HG03097 (cell line): ENCODE measurements around the gene ELL.

Source experiments
- ATAC-seq: cut with Tn5 transposase; IDR thresholded peaks from one replicate; pipeline ENCODE4 v1.9.1; 2021; ENCODE audit not compliant: unreplicated experiment, low FRiP score

Gene ELL

DNA sequence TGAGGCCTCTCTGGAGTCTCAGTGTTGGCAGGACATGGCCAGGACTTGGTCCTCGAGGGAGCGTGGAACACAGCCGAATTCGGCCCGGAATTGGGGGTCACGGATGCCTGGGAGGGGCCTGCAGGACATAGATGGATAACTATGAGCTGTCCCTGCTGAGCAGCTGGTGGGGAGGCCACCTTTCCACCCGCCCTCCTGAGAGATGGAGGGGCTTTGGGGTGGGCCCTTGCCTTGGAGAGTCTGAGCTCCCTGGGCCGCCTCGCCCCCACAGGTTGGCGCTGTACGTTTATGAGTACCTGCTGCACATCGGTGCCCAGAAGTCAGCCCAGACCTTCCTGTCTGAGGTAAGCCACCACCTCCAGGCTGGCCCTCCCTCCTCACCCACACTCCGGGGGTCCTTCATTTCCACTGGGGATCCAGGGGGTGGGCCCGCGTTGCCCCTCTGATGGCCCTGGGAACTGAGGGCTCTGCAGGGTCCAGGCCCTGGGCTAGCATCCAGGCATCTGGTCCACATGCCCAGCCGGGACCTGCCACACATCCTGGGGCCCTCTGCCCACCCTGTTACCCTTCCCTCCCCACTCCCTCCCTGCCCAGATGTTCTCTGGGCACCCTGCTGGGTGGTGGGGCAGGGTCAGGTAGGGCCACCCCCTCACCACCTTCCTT is 94.7 kb downstream of the ELL start:
- ATAC-seq, result no peak

DNA sequence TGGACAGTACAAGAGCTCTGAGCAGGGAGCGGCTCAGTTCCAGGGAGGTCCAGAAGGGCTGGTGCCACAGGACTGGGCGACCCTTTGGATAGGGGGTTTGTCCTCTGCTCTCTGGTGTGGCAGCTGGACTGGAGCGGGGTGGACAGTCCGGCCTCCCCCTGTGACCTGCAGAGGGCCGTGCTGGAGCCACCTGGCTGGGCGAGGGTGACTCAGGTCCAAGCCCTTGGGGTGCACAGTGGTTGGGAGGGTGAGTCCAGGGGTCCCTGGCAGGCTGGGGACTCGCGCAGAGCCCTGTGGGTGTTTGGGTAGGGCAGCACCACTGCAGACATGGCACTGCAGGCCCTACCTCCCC is 95.5 kb downstream of the ELL start:
- no peak for ATAC-seq

DNA sequence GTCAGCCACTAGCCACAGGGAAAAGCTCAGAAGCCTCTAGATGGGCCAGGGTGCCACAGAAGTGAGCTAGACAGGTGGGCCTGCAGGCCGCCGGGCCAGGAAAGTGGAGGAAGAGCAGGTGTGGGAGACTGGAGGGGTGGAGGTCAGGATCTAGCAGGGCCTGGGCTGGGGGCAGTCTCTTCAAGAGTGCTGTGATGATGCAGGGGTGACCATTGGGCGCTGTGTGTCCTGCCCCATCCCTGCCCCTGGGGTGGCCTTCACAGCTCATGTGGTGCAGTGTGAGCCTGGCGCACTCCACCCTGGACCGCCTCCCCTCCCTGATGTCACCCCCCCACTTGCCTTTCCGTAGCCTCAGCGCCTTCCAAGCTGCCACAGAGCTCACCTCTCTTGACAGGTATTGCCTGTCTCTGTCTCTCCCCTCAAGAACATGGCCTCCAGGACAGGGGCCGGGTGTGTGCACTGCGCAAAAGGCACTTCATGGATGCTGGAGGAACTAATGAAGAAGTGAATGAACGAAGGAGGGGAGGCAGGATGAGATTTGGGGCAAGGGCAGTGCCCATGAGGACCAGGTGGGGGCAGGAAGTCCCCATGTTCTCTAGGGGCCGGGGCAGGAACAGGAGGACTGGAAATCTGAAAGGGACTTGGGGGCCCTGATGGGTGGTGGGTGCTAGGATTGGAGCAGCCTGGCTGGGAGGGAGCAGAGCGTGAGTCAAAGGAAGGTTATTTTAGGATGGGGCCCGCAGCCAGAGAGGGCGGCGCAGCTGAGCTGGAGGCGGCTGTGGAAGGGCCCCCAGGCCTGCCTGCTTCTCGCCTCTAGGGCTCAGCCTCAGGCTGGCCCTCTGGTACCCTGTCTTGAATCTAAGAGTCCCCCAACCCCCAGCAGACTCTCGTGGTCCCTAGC is 96.1 kb downstream of the ELL start:
- no peak for ATAC-seq

DNA sequence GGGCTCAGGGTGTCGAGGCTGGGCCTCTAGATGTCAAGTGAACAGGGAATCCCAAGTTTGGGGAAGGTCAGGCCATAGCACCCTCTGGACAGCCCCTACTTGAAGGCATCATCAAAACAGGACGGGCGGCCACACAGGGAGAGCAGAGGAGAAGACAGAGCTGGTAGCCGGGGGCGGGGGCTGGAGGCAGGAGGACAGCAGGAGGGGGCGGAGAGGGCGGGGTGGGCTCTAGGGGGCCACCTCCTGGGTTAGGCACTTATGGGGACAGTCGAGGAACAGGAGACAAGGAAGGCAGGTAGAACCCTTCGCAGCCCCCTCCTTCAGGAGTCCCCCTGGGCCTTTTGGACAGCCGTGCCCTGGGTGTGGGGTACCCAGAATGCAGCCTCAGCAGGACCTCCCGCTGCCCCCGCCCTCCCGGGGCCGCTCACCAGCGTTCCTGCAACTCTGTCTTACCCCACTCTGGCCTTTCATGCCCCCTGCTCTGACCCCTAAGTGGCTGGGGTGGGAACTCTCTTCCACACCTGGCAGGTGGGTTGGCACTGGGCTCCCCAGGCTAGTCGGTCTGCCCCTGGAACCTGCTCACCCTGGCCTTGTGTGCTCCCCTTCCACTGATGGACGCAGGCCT is 96.9 kb downstream of the ELL start:
- ATAC-seq, result no peak

DNA sequence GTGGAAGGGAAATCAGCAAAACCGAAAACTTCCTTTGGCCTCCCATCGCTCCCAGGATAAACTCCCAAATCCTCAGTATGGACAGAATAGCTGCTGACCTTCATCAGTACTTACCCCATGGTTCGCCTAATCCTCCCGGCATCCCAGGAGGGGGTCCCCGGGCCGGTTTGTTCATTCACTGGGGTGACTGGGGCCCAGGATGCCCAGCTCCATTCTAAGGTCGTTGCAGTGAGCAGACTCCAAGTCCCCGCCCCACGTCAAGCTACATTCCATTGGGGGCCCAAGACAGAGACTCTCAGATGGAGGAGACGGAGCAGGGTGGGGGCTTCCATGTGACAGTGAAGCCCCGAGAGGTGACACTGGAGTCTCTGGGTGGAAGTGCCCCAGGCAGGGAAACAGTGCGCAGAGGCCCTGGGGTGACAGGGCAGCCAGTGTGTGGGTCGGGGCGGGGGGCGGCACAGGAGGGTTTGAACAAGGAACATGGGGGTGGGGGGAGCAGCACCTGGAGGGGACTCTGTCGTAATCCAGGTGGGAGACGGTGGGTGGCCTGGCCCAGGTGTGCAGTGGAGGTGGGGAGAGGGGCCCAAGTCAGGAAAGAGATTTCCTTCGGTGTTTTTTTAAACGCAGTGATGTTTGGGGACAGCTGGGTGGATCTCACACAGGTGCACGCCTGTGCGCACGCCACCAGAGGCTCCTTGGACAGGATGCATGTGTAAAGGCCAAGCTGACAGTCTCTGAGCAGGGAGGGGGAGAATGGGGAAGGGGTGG is 97.6 kb downstream of the ELL start:
- ATAC-seq, result no peak

DNA sequence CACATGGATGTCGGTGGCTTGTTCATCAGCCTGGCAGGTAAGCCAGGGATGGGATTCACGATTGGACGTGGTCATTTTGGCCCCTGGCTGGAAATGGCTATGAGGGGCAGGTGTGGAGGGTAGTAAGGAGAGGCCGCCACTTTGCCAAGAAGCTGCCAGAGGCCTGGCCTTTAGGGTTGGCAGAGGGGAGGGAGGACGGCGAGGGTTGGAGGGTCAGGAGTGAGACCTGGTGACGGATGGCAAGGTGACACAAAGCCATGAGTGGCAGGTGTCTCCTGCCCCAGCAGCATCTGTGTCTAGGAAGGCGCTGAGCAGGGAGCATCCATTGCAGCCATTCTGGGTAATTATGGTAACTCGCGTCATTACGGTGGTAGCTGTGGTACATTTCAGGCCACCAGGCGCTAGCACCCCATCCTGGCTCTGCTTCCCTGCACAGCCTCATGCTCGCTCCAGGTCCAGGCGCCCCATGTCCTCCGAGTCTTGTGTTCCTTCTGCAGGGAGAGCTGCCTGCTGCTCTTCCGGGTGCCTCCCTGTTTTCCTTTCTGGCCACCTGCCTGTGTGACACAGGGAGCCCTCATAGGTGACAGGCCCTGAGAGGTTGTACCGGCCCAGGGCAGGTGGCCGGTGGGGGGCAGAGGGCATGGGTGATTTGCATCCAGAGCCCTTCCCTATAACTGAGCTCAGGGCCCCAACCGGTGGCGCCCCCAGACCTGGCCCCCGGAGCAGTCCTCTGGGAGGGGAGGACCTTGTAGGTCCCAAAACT is 98.4 kb downstream of the ELL start:
- ATAC-seq, result no peak

DNA sequence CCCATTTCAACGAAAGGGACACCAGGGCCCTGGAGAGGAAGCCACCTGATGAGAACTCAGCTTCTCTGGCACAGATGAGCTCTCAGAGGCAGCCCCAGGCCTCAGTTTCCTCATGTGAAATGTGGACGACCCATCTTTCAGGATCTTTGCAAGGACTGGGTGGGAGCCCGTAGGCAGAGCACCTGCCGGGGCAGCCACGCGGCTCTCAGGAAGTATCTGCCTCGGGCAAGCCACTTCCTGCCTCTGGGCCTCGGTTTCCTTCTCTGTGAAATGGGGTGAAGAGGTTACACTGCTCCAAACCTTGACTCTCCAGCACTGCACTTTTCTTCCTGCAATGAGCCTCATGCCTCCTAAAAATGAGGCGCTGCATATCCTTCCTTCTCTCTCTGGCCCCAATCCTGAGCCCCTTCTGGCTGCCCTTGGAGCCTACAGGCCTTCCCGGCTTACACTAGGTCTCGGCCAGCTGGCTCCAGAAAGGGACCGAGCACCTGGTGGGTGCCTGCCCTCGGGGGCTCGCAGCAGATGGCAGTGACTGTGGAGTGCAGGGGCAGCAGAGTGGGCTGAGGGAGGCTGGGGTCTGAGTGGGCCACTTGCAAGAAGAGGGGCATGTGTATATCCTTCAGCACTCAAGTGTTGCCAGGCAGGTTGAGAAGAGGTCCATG is 99.2 kb downstream of the ELL start:
- ATAC-seq, result no peak

DNA sequence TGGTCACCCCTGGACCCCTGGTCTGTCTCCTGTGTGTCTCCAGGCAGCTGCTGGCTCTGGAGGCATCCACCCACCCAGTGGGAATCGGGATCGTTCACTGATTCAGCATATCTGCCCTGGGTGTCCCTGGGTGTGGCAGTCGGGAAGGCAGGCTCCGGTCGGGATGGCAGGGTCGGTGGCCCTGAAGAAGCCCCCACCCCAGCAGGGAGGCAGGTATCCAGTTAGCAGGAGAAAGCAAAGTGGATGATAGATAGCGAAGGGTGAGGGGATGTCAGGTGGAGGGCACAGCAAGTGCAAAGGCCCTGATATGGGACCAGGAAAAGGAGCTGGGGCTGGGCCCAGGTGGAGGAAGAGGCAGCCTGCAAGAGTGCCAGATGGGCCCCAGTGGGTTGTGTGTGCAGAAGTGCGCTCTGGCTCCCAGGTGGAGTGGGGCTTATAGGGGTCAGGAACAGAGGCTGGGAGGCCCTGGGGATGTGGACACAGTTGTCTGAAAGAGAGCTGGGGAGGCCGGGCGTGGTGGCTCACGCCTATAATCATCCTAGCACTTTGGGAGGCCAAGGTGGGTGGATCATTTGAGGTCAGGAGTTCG is 100.4 kb downstream of the ELL start:
- no peak for ATAC-seq

DNA sequence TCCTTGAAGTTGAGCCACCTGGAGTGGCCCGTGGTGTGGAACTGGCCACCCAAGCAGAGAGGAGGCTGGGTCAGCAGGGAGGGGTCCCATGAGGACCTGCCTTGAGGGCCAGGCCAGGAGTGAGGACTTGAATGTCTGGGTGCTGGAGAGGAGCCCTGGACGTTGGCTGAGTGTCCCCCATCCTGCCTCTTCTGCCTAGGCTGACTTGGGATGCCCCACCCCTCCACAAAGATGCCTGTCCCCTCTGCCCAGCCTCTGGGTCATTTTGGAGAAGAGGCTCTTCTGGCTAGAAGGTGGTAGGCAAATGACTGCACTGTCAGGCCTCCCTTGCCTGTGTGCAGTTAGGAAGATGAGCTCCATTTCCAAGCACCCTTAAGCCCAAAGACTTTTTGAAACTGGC is 100.9 kb downstream of the ELL start:
- no peak for ATAC-seq

DNA sequence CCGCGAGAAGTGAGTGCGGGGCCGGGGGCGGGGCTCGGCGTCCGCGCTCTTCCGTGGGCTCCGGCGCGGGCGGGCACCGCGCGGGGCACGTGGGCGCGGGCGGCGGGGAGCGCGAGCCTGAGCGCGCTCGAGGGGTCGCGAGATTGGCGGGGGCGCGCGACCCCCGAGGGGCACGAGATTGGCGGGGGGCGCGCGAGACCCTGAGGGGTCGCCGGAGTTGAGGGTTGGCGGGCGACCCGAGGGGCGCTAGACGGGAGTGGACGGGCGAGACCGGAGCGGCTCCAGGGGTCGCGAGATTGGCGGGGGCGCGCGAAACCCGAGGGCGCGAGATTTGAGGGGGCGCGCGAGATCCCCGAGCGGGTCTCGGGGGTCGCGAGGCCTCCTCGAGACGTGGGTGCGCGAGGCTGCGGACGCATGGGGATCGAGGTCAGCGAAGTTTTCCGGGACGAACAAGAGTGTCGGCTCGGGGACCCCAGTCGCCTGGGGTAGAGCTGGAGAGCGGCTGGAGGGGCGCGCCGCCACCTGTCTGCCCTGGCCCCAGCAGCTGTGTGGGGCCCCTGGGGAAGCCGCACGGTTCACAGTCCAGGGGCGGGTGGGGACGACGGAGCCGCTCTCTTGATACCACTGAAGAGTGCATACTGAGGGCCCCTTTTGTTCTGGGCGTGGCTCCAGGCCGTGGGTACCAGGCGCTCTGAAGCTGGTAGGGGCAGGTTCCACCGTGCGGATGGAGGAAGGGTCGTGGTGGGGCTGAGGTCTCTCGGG is 102.0 kb downstream of the ELL start:
- ATAC-seq, result peak; percentile 11

DNA sequence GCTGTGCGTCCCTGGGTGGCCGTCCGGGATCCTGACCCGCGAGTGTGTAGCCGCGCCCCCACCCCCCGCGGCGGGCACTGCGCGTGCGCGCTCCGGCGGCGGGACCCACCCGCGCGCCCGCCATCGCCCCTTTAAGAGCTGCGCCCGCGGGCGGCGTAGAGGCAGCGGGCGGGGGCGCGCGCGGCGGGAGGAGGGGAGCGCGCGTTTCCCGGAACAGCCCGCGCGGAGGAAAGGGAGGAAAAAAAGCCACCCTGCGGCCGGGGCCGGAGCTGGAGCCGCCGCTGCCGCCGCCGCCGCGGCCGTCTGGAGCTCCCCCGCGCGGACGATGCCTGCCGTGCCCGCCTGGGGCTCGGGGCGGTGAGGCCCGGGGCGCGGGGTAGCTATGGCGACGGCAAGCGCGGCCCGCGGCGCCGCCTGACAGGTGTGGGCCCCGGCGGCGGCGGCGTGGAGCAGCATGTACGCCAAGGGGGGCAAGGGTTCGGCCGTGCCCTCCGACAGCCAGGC is 102.6 kb downstream of the ELL start, which contains the start of gene SSBP4:
Gene SSBP4, plus strand, starts transcription at position 204 of the 504 bp plus-strand sequence. Its CDS starts 251 bp downstream, at position 455.
- peak; percentile 42 for ATAC-seq

DNA sequence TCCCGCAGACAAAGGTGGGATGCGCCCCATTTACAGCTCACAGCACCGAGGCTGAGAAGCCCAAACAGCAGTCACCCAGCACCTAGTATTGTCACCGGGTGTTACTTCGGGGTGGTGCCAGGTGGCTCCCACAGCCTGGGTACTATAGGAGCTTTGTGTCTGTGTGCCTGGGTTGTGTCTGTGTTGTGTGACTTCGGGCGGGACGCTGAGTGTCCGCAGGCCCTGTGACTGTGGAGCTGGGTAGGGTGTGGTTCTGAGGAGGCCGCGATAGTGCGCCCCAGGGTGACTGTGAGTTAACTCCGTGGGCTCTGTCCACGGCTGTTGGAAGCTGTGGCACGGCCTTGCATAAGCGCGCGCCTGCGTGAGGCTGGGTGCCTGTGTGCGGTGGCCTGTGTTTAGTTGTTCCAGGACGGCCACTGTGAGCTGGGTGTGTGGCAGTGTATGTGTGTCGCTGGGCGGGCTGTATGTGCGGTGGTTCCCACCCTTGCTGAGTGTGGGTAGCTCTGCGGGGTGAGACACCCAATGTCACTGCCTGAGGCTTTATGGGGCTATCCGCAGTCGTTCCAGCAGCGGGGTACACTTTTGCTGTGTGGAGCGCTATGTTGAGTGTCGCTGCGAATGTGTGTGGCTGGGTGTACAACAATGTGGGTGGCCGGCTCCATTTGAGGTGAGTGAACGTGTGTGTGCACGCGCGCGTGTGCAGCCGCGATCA is 103.2 kb downstream of the ELL start:
- peak; percentile 5 for ATAC-seq

DNA sequence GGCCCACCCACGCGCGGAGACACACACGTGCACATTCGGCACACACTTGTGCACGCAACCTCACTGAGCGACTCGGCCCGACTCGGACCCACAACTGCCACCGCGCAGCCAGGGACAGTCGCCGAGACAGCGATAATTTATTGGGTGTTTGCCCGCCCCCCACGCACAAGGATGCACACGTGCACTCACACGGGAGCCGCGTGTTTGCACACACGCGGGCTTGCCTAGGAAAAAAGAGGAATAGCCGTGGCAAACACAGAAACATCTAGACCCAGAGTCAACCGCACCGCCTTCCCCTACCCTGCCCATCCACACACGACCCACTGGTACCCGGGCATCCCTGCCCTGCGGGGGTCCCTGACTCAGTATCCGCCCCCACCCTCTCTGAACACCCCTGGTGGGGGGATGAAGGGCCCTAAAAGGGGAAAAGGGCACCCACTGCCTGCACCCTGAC is 103.8 kb downstream of the ELL start:
- no peak for ATAC-seq

DNA sequence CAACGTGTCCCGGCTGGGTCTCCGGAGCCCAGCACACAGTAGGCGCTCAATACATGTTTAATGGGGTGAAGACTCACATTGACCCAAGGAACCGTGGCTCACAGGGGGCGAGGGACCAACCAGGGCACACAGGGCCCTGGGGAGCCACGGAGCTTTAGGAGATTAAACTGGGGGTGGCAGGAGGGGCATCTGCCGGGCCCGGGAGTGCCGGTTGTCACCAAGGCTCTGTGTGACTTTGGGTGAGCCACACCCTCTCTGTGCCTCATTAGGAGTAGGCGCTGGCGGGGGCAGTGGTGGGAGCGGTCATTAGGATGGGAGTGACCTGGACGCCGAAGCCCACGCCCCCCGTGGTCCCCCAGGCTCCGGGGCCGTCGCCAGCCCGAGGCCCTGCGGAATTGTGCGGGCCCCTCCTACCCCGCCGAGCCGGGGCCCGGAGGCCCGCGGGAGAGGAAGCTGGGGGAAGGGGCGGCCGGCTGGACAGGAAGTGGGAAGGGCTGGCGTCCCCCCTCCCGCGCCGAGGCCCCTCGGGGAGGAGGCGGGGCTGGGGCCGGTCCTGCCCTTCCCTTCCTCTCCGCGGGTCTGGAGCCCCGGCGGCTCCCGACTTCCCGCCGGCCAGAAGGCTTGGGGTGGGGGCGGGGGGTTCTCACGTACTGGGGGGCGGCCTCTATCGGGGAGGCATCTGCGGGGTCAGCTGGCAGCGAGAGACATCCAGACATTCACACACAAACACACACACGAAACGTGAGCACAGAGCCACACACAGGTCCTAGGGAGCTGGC is 104.4 kb downstream of the ELL start:
- no peak for ATAC-seq

DNA sequence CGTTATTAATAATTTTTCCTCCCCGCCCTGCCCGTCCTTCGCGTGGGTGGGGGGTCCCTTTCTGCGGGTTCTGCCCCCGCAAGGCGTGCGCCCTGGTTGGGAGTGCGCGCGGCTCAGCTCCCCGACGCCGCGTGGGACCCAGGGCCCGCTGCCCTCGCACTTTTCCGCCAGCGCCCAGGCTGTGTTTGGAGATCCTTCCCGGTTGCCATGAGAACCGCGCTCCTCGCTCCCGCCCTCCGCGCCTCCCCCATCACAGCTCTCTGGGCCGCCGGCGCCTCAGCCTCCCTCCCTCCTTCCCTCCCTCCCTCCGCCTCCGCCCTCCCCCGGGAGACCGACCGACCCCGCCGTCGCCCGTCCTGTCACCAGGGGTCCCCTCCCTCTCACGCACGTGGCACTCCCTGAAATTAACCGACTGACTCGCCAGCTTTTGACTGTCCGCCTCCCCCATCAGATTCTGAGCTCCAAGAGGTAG is 105.1 kb downstream of the ELL start:
- ATAC-seq, result no peak

DNA sequence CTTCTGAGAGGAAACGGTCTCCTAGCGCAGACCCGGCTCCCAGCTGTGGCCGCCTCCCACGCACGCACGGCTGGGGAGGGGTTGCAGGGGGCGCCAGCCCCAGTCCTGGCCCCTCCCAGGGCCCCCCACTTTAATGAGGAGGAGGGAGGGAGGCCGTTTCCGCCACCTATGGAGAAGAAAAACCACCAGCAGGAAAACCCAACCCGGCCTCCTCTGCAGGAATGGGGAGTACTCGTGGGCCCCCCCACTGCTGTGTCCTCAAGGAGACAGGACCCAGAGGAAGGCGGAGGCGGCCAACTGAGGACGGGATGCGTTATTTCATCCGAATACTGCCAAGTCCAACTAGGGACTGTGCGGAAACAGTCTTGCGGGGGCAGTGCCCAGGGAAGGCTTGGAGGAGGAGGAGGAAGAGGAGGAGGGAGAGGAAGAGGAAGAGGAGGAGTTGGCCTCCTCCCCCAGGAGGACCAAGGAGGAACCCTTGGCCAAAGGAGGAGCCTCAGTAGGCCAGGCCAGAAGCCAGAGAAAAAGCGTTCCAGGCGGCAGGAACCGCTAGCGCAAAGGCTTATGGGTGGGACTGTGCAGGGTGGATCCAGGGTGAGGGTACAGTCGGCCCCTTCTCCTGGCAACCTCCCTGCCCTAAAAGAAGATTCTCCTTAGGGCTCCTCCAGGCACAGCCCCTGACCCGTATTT is 106.5 kb downstream of the ELL start:
- no peak for ATAC-seq
